ENCODE results near the gene HSPA9. TPM values are rescaled to one million over a fixed set of nuclear protein-coding genes. Genes with fewer than 3 reads are reported as not detected.
A peak's percentile ranks its signal among the peaks of the same experiment; 100 is the strongest.

The HSPA9 gene
- total and polyA plus RNA-seq, 8 donors: 33.9 to 177 (median 82.7) TPM

DNA sequence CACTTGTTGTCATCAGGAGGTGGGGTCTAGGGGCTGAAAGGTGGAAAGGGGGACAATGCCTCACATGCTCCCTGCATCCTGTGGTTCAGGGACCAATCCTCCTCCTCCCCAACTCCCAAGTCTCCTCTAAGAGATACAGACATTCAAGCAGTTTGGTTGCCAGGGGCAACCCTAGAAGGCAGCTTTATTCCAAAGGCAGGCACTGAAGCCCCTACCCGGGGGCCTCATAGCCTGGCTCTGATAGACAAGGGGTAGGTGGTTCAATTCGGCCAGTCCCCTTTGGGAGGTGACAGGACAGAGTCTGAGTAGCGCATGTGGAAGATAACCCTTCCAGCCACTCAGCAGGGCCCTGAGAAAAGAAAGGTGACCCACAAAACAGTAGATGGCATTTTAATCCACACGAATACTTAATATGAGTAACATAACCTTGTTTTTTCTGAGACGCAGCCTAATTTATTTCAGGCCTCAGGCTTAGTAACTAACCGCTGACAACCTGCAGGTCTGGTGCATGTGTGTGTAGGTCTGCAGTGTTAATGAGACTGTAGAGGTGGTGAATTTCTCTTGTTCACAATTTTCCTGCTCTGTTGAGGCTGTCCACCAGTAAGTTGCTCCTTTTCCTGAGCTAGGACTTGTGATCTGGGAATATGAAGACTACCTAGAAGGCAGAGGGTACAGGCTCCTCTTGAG lies 31.3 kb upstream of the HSPA9 start:
- H3K4me3 ChIP-seq: no peak overlapping the region
- ATAC-seq: no peak
- intact Hi-C loops (cut with DNase I): no loop called here
- H3K27me3 ChIP-seq: no peaks in the 10 kb centered on the region
- no peak for DNase-seq
- H3K36me3 ChIP-seq: no peaks in the 10 kb centered on the region
- TF ChIP-seq, protein P1, sequence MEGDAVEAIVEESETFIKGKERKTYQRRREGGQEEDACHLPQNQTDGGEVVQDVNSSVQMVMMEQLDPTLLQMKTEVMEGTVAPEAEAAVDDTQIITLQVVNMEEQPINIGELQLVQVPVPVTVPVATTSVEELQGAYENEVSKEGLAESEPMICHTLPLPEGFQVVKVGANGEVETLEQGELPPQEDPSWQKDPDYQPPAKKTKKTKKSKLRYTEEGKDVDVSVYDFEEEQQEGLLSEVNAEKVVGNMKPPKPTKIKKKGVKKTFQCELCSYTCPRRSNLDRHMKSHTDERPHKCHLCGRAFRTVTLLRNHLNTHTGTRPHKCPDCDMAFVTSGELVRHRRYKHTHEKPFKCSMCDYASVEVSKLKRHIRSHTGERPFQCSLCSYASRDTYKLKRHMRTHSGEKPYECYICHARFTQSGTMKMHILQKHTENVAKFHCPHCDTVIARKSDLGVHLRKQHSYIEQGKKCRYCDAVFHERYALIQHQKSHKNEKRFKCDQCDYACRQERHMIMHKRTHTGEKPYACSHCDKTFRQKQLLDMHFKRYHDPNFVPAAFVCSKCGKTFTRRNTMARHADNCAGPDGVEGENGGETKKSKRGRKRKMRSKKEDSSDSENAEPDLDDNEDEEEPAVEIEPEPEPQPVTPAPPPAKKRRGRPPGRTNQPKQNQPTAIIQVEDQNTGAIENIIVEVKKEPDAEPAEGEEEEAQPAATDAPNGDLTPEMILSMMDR (IDR thresholded peaks at IDR 0.05): no peak
- no peak for FAIRE-seq
- H3K27ac ChIP-seq: no peak overlapping the region
- no peaks in the 10 kb centered on the region for H3K9me3 ChIP-seq
- peaks cover 0 to 6% (median 3%) of the 10 kb centered on the region in 3 donors for H3K4me1 ChIP-seq
- 79 to 82% methylated on average over 6 of the region's 6 CpGs for WGBS, 2 donors

DNA sequence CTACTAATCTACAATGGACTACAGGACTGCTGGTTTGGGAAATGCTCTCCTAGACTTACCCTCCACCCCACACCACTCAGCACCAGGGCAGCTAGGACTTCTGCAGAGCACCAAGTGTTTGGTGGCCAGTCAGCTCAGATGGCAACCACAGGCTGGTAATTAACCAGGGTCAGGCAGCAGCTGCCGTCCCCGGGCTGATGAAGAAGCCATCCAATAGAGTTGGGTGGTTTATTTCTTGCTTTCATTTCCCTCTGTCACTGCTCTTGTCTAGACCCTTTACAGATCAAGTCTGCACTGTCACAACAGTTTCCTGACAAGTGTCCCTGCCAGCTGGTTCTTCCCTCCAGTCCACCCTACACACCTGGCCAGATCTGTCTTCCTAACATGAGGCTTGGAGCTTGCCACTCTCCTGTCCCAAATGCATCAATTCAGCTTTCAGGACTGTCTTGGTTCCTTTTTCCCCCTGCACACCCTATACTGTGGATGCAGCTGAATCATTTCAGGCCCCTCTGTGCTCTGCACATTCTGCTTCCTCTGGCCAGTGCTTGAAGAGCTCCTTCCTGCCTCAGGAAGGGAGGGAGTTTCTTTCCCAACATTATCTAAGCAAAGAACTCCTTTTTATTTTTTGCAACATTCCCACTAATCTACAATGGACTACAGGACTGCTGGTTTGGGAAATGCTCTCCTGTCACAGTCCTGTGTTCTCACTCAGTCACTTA lies 30.2 kb upstream of the HSPA9 start:
- Histone ChIP-seq H3K27ac (no peak overlapping the region), H3K4me3 (no peak overlapping the region), H3K36me3 (no peaks in the 10 kb centered on the region), H3K27me3 (no peaks in the 10 kb centered on the region), H3K9me3 (no peaks in the 10 kb centered on the region), H3K4me1 (peaks cover 0 to 8% (median 6%) of the 10 kb centered on the region in 3 donors)
- no peak for DNase-seq
- intact Hi-C loops (cut with DNase I): no loop called here
- TF ChIP-seq, protein P1 (IDR thresholded peaks at IDR 0.05): no peak
- WGBS, 2 donors: 71 to 75% methylated on average over 2 of the region's 2 CpGs
- ATAC-seq: no peak
- no peak for FAIRE-seq

GRCh38 chr5:138604176-138604785 lies 29.1 kb upstream of the HSPA9 start:
- intact Hi-C loops (cut with DNase I): no loop called here
- FAIRE-seq (no peak), ATAC-seq (no peak)

DNA sequence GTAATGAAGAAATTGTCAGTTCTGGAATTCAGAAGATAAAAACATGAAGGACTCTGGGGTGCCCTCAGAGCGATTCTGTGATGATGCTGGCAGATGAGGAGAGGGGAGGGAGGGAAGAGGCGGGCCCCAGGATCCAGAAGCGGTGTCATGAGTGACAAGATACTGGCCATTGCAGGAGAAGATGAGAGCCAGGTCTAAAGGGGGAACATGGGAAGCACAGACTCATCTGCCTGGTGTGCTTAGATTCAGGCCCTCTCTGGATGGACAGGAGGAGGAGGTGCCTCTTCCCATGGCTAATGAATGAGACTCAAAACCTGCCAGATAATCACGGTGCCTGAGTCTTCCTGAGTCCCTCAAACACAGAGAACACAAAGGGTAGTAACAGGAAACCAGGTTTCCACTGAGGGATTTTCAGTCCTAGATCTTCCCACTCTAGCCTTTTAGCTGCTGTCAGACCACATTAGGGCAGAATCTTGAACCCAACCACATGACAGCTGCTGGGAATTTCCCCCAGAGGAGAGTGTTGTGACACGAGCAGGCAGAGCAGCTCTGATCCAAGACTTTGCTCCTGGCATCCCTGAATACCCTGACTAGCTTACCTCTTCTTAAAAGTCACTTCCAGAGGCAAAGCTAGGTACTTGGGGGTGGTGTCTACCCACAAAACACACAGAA lies 28.2 kb upstream of the HSPA9 start:
- 77 to 80% methylated on average over 5 of the region's 5 CpGs for WGBS, 2 donors
- Histone ChIP-seq H3K36me3 (no peaks in the 10 kb centered on the region), H3K27ac (no peak overlapping the region), H3K9me3 (no peaks in the 10 kb centered on the region), H3K4me1 (peaks cover 0 to 8% (median 6%) of the 10 kb centered on the region in 3 donors), H3K4me3 (no peak overlapping the region), H3K27me3 (no peaks in the 10 kb centered on the region)
- DNase-seq (no peak), ATAC-seq (peak in 2 of 4 donors; percentile 21 to 31), FAIRE-seq (no peak)
- intact Hi-C loops (cut with DNase I): no loop called here
- TF ChIP-seq, protein P1 (IDR thresholded peaks at IDR 0.05): no peak

More at GRCh38 chr5:138604176-138604785, 29.1 kb upstream of the HSPA9 start:
- 94 to 95% methylated on average over 10 of the region's 10 CpGs for WGBS, 2 donors
- TF ChIP-seq, protein P1 (IDR thresholded peaks at IDR 0.05): no peak
- Histone ChIP-seq H3K4me3 (no peak overlapping the region), H3K9me3 (no peaks in the 10 kb centered on the region), H3K4me1 (peaks cover 0 to 8% (median 6%) of the 10 kb centered on the region in 3 donors), H3K27me3 (no peaks in the 10 kb centered on the region), H3K36me3 (no peaks in the 10 kb centered on the region), H3K27ac (no peak overlapping the region)
- DNase-seq: no peak

All from pancreas (tissue), 10 donors.